ENCODE results near the gene MYH7.

GRCh38 chr14:23376482-23377197 is 58.8 kb downstream of the MYH7 start, which contains the start of gene CMTM5:
- TF ChIP-seq TAF1 (IDR thresholded peaks at IDR 0.05; ENCODE audit: low read depth, low read length) (no peak), POLR2AphosphoS5 (IDR thresholded peaks at IDR 0.05; ENCODE audit: low read depth, low read length) (no peak), POLR2A (IDR thresholded peaks at IDR 0.05; ENCODE audit: low read depth, low read length) (no peak), SPI1 (IDR thresholded peaks at IDR 0.05; ENCODE audit: low read depth, low read length) (no peak), POU2F2 (IDR thresholded peaks at IDR 0.05; ENCODE audit: low read depth, low read length) (no peak)
